Measurements from ENCODE around the gene TMPRSS6. TPM values are rescaled to one million over a fixed set of nuclear protein-coding genes. Genes with fewer than 3 reads are reported as not detected.

The TMPRSS6 gene
- total RNA-seq, 1 experiment from 2014 or later: not detected

- H3K36me3 ChIP-seq (ENCODE audit: insufficient read depth, low read length): no peaks in the 10 kb centered on the region
- H3K9me3 ChIP-seq (ENCODE audit: low read length): no peaks in the 10 kb centered on the region
- H3K4me3 ChIP-seq (ENCODE audit: low read length): no peak overlapping the region
- no peak overlapping the region for H3K4me2 ChIP-seq (ENCODE audit: low read depth, low read length, poor library complexity, severe bottlenecking)
- H3K27ac ChIP-seq (ENCODE audit: low read length): no peak overlapping the region
- no peaks in the 10 kb centered on the region for H4K20me1 ChIP-seq (ENCODE audit: insufficient read depth, low read depth, low read length)
- H3K9me2 ChIP-seq (replicated peaks; ENCODE audit: insufficient read depth, low read length): no peaks in the 10 kb centered on the region
- H3K79me2 ChIP-seq (ENCODE audit: low read length): no peaks in the 10 kb centered on the region
- no peak overlapping the region for H3K9ac ChIP-seq (ENCODE audit: low read length)
- H3K4me1 ChIP-seq (ENCODE audit: low read length): peaks cover 18% of the 10 kb centered on the region
- DNase-seq: no peak
- no peaks in the 10 kb centered on the region for H3K27me3 ChIP-seq (ENCODE audit: low read length)
- H2AFZ ChIP-seq (ENCODE audit: low read length): no peak overlapping the region
These were observed 4.4 kb downstream of the TMPRSS6 start for GRCh38 chr22:37105154-37105553.

DNA sequence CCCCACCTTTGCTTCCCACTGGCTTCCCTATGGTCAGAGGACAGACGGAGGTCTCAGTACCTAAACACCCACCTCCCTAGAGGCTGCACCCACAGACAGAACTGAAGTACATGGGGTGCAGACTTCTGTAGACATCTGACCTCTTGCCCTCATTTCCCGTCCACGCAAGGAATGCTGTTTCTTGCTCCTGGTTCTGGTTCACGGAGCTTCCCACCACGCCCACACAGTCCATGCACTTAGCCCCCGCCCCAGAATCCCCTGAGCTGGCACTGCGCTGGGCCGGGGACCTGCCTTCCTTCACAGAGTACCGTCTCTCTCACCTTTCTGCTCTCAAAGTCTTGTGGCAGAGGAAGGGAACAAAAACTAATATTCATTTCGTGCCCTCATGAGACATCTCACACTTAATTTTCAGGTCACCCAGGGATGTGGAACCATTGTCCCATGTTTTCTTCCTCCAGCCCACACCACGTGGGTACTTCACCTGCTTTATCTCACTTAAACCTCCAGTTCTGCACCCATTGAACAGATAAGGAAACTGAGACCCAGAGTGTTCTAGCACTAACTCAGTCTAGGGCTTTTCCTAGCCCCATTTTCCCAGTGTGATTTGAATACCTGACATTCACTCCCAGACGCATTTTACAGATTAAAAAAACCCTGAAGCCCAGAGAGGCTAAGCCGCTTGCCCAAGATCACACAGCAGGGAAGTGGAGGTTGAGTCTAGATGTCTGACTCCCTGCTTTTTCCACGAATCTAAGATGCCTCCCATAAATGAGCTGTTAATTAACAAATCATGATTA lies 5.7 kb downstream of the TMPRSS6 start:
- Histone ChIP-seq H3K9me2 (replicated peaks; ENCODE audit: insufficient read depth, low read length) (no peaks in the 10 kb centered on the region), H3K9ac (ENCODE audit: low read length) (no peak overlapping the region), H3K79me2 (ENCODE audit: low read length) (no peaks in the 10 kb centered on the region), H2AFZ (ENCODE audit: low read length) (no peak overlapping the region), H3K4me2 (ENCODE audit: low read depth, low read length, poor library complexity, severe bottlenecking) (no peak overlapping the region), H4K20me1 (ENCODE audit: insufficient read depth, low read depth, low read length) (peaks cover 1% of the 10 kb centered on the region; the same call in 1 of the 2 replicates), H3K9me3 (ENCODE audit: low read length) (no peaks in the 10 kb centered on the region), H3K4me3 (ENCODE audit: low read length) (no peak overlapping the region), H3K4me1 (ENCODE audit: low read length) (peaks cover 10% of the 10 kb centered on the region), H3K27ac (ENCODE audit: low read length) (no peak overlapping the region), H3K36me3 (ENCODE audit: insufficient read depth, low read length) (no peaks in the 10 kb centered on the region), H3K27me3 (ENCODE audit: low read length) (no peaks in the 10 kb centered on the region)
- DNase-seq: no peak

- H2AFZ ChIP-seq (ENCODE audit: low read length): no peak overlapping the region
- no peak overlapping the region for H3K9ac ChIP-seq (ENCODE audit: low read length)
- no peaks in the 10 kb centered on the region for H3K27me3 ChIP-seq (ENCODE audit: low read length)
- peaks cover 10% of the 10 kb centered on the region for H3K4me1 ChIP-seq (ENCODE audit: low read length)
- H4K20me1 ChIP-seq (ENCODE audit: insufficient read depth, low read depth, low read length): peaks cover 6% of the 10 kb centered on the region; the same call in 1 of the 2 replicates
- H3K36me3 ChIP-seq (ENCODE audit: insufficient read depth, low read length): no peaks in the 10 kb centered on the region
- H3K4me2 ChIP-seq (ENCODE audit: low read depth, low read length, poor library complexity, severe bottlenecking): no peak overlapping the region
- DNase-seq: no peak
- no peak overlapping the region for H3K27ac ChIP-seq (ENCODE audit: low read length)
- no peaks in the 10 kb centered on the region for H3K79me2 ChIP-seq (ENCODE audit: low read length)
- H3K4me3 ChIP-seq (ENCODE audit: low read length): no peak overlapping the region
- no peaks in the 10 kb centered on the region for H3K9me3 ChIP-seq (ENCODE audit: low read length)
- H3K9me2 ChIP-seq (replicated peaks; ENCODE audit: insufficient read depth, low read length): no peaks in the 10 kb centered on the region
These were observed 6.4 kb downstream of the TMPRSS6 start for GRCh38 chr22:37103151-37103550.

- Histone ChIP-seq H3K27ac (ENCODE audit: low read length) (no peak overlapping the region), H2AFZ (ENCODE audit: low read length) (no peak overlapping the region), H3K9me2 (replicated peaks; ENCODE audit: insufficient read depth, low read length) (no peaks in the 10 kb centered on the region), H3K9me3 (ENCODE audit: low read length) (no peaks in the 10 kb centered on the region), H3K4me2 (ENCODE audit: low read depth, low read length, poor library complexity, severe bottlenecking) (no peak overlapping the region), H3K79me2 (ENCODE audit: low read length) (no peaks in the 10 kb centered on the region), H3K27me3 (ENCODE audit: low read length) (no peaks in the 10 kb centered on the region), H3K36me3 (ENCODE audit: insufficient read depth, low read length) (no peaks in the 10 kb centered on the region), H4K20me1 (ENCODE audit: insufficient read depth, low read depth, low read length) (peaks cover 6% of the 10 kb centered on the region; the same call in 1 of the 2 replicates), H3K4me1 (ENCODE audit: low read length) (peaks cover 10% of the 10 kb centered on the region), H3K9ac (ENCODE audit: low read length) (no peak overlapping the region), H3K4me3 (ENCODE audit: low read length) (no peak overlapping the region)
- DNase-seq: no peak
These were observed 8.0 kb downstream of the TMPRSS6 start for GRCh38 chr22:37101311-37102066.

DNA sequence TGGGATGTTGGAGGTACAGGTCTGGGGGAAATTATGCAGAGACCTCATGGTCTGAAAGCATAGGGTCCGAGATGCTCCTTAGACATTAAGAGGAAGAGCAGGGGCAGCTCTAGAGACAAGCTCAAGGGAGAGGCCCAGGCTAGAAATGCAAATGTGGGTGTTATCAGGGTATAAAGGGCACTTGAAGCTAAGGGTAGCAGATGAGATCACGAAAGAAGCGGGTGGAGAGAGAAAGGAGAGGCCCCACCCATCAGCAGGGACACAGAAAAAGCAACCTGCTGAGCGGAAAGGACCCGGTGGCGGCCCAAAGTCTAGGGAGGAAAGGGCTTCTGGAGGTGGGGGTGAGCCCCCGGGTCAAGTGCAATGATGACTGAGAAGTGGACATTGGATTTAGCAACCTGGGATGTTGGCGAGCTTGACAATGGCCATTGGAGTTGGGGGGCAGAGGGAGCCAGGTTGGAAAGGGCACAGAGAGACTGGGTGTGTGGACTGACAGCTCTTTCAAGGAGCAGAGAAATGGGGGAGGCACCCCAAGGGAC lies 8.9 kb downstream of the TMPRSS6 start:
- no peaks in the 10 kb centered on the region for H3K9me2 ChIP-seq (replicated peaks; ENCODE audit: insufficient read depth, low read length)
- no peaks in the 10 kb centered on the region for H3K9me3 ChIP-seq (ENCODE audit: low read length)
- H4K20me1 ChIP-seq (ENCODE audit: insufficient read depth, low read depth, low read length): peaks cover 6% of the 10 kb centered on the region; the same call in 1 of the 2 replicates
- H3K27me3 ChIP-seq (ENCODE audit: low read length): no peaks in the 10 kb centered on the region
- H3K4me1 ChIP-seq (ENCODE audit: low read length): peaks cover 10% of the 10 kb centered on the region
- H3K9ac ChIP-seq (ENCODE audit: low read length): no peak overlapping the region
- no peak for DNase-seq
- no peaks in the 10 kb centered on the region for H3K36me3 ChIP-seq (ENCODE audit: insufficient read depth, low read length)
- H3K4me2 ChIP-seq (ENCODE audit: low read depth, low read length, poor library complexity, severe bottlenecking): no peak overlapping the region
- no peak overlapping the region for H2AFZ ChIP-seq (ENCODE audit: low read length)
- H3K4me3 ChIP-seq (ENCODE audit: low read length): no peak overlapping the region
- H3K79me2 ChIP-seq (ENCODE audit: low read length): no peaks in the 10 kb centered on the region
- no peak overlapping the region for H3K27ac ChIP-seq (ENCODE audit: low read length)

DNA sequence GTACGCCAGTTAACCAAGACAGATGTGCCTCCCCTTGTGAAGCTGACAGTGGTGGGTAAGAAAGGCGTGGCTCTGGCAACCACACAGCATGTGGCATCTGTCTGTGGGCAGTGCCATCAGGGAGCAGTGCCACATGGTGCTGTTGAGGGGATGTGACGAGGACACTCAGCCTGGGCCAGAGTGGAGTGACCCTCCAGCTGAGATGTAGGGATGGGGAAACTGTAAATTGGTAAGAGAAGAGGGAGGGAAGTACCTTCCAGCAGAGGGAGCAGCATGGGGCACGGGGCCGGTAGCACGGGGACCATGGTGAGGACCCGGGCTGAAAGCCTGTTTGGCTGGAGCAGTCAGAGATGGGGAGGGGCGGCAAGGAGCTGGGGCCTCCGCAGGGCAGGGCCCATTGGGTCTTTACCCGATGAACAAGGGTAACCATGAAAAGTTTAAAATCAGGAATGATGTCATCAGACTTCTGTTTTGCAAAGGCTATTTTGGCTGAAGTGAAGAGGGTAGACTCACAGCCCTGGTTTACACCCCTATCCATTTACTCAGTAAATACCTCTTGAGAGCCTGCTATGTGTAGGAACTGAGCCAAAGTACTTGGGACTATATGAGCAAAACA lies 10.4 kb downstream of the TMPRSS6 start:
- no peak overlapping the region for H2AFZ ChIP-seq (ENCODE audit: low read length)
- no peak overlapping the region for H3K4me3 ChIP-seq (ENCODE audit: low read length)
- no peak for DNase-seq

DNA sequence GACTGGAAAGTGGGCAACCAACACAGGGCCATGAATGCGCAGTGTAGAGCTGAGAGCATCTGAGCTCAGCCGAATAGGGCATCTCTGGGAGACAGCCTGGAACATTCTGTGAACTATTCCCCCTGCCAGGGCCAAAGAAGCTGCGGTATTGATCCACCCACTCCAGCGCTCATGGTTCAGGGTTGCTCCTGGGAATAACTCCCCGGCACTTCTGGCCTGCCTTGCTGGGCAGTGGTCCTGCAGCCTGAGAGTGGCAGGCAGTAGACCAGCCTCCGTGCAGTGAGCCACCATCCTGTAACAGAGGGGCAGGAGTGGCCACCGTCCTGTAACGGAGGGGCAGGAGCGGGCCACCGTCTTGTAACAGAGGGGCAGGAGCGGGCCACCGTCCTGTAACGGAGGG lies 12.2 kb downstream of the TMPRSS6 start:
- no peak for DNase-seq
- Histone ChIP-seq H3K9me2 (replicated peaks; ENCODE audit: insufficient read depth, low read length) (no peaks in the 10 kb centered on the region), H3K27me3 (ENCODE audit: low read length) (no peaks in the 10 kb centered on the region), H3K79me2 (ENCODE audit: low read length) (no peaks in the 10 kb centered on the region), H2AFZ (ENCODE audit: low read length) (no peak overlapping the region), H3K9me3 (ENCODE audit: low read length) (no peaks in the 10 kb centered on the region), H3K9ac (ENCODE audit: low read length) (no peak overlapping the region), H3K4me3 (ENCODE audit: low read length) (no peak overlapping the region), H4K20me1 (ENCODE audit: insufficient read depth, low read depth, low read length) (peaks cover 6% of the 10 kb centered on the region; the same call in 1 of the 2 replicates), H3K4me2 (ENCODE audit: low read depth, low read length, poor library complexity, severe bottlenecking) (no peak overlapping the region), H3K4me1 (ENCODE audit: low read length) (peaks cover 10% of the 10 kb centered on the region), H3K36me3 (ENCODE audit: insufficient read depth, low read length) (no peaks in the 10 kb centered on the region), H3K27ac (ENCODE audit: low read length) (no peak overlapping the region)

More for the DNA sequence above, 10.4 kb downstream of the TMPRSS6 start:
- Histone ChIP-seq H4K20me1 (ENCODE audit: insufficient read depth, low read depth, low read length) (peaks cover 6% of the 10 kb centered on the region; the same call in 1 of the 2 replicates), H3K79me2 (ENCODE audit: low read length) (no peaks in the 10 kb centered on the region), H3K9ac (ENCODE audit: low read length) (no peak overlapping the region), H3K9me2 (replicated peaks; ENCODE audit: insufficient read depth, low read length) (no peaks in the 10 kb centered on the region), H3K27ac (ENCODE audit: low read length) (no peak overlapping the region), H3K4me1 (ENCODE audit: low read length) (peaks cover 10% of the 10 kb centered on the region), H3K27me3 (ENCODE audit: low read length) (no peaks in the 10 kb centered on the region), H3K36me3 (ENCODE audit: insufficient read depth, low read length) (no peaks in the 10 kb centered on the region), H3K4me2 (ENCODE audit: low read depth, low read length, poor library complexity, severe bottlenecking) (no peak overlapping the region), H3K9me3 (ENCODE audit: low read length) (no peaks in the 10 kb centered on the region)

- Histone ChIP-seq H3K27me3 (ENCODE audit: low read length) (no peaks in the 10 kb centered on the region), H2AFZ (ENCODE audit: low read length) (no peak overlapping the region), H3K79me2 (ENCODE audit: low read length) (no peaks in the 10 kb centered on the region), H3K9me2 (replicated peaks; ENCODE audit: insufficient read depth, low read length) (no peaks in the 10 kb centered on the region), H3K36me3 (ENCODE audit: insufficient read depth, low read length) (no peaks in the 10 kb centered on the region), H3K9me3 (ENCODE audit: low read length) (no peaks in the 10 kb centered on the region), H3K9ac (ENCODE audit: low read length) (no peak overlapping the region), H3K4me1 (ENCODE audit: low read length) (peaks cover under 1% of the 10 kb centered on the region; the same call in 1 of the 2 replicates), H4K20me1 (ENCODE audit: insufficient read depth, low read depth, low read length) (peaks cover 6% of the 10 kb centered on the region; the same call in 1 of the 2 replicates), H3K27ac (ENCODE audit: low read length) (no peak overlapping the region), H3K4me3 (ENCODE audit: low read length) (no peak overlapping the region), H3K4me2 (ENCODE audit: low read depth, low read length, poor library complexity, severe bottlenecking) (no peak overlapping the region)
- no peak for DNase-seq
These were observed 14.4 kb downstream of the TMPRSS6 start for GRCh38 chr22:37095113-37095512.

Data from Karpas-422 (cell line).